GM12892 (cell line): ENCODE data around the gene VPS13D.
A peak's percentile ranks its signal among the peaks of the same experiment; 100 is the strongest.

ENCODE experiments used
- DNase-seq: peaks from one replicate; pipeline ENCODE4 v3.0.0; 2011; ENCODE audit not compliant: insufficient read length
- FAIRE-seq: peaks from 2 replicates; lab custom pipeline; 2011; peaks lifted over from hg19 to GRCh38; lab: Jason Lieb, UNC
- POLR2A ChIP-seq: IDR thresholded peaks from 2 replicates; pipeline ENCODE4 v1.6.1; 2011; ENCODE audit warnings: low read depth, low read length, control low read depth
- POLR2AphosphoS5 ChIP-seq: IDR thresholded peaks from 2 replicates; pipeline ENCODE4 v1.6.1; 2011; ENCODE audit warnings: low read depth, low read length, control low read depth
- TAF1 ChIP-seq: IDR thresholded peaks from 2 replicates; pipeline ENCODE4 v1.6.1; 2011; ENCODE audit warnings: low read depth, mild to moderate bottlenecking, control low read depth, low read length, borderline replicate concordance

The VPS13D gene

GRCh38 chr1:12202190-12202497 is 27.7 kb upstream of the VPS13D start:
- no peak for DNase-seq
- FAIRE-seq = no peak
- TF ChIP-seq POLR2AphosphoS5 = no peak
- no peak for TF ChIP-seq POLR2A
- TF ChIP-seq TAF1 = no peak

GRCh38 chr1:12202577-12202976 is 27.3 kb upstream of the VPS13D start:
- DNase-seq (no peak), FAIRE-seq (no peak)
- TF ChIP-seq POLR2AphosphoS5 (no peak), TAF1 (no peak), POLR2A (no peak)

- FAIRE-seq = no peak
- DNase-seq = no peak
- TF ChIP-seq TAF1 (no peak), POLR2AphosphoS5 (no peak), POLR2A (no peak)
These were observed 26.4 kb upstream of the VPS13D start for GRCh38 chr1:12203216-12204007.

- no peak for TF ChIP-seq POLR2AphosphoS5
- no peak for TF ChIP-seq TAF1
- no peak for TF ChIP-seq POLR2A
- no peak for DNase-seq
- FAIRE-seq = peak; percentile 88
These were observed 25.7 kb upstream of the VPS13D start for GRCh38 chr1:12204140-12204539.

GRCh38 chr1:12204754-12205658 is 24.8 kb upstream of the VPS13D start:
- FAIRE-seq (no peak), DNase-seq (no peak)
- TF ChIP-seq POLR2AphosphoS5 (no peak), TAF1 (no peak)

- FAIRE-seq (no peak), DNase-seq (no peak)
- TF ChIP-seq TAF1 (no peak), POLR2A (no peak), POLR2AphosphoS5 (no peak)
These were observed 23.6 kb upstream of the VPS13D start for GRCh38 chr1:12206238-12206637.

GRCh38 chr1:12206792-12207424 is 22.9 kb upstream of the VPS13D start:
- no peak for TF ChIP-seq POLR2AphosphoS5
- TF ChIP-seq POLR2A = no peak
- no peak for TF ChIP-seq TAF1
- FAIRE-seq (no peak), DNase-seq (no peak)

- FAIRE-seq (no peak), DNase-seq (no peak)
- no peak for TF ChIP-seq POLR2A
- no peak for TF ChIP-seq TAF1
- no peak for TF ChIP-seq POLR2AphosphoS5
These were observed 21.6 kb upstream of the VPS13D start for GRCh38 chr1:12208271-12208670.

GRCh38 chr1:12208764-12209494 is 20.9 kb upstream of the VPS13D start:
- peak; percentile 93 for FAIRE-seq
- peak; percentile 77 for DNase-seq
- TF ChIP-seq TAF1 (no peak), POLR2AphosphoS5 (no peak; the same call in 1 of the 2 replicates), POLR2A (no peak; the same call in 1 of the 2 replicates)

GRCh38 chr1:12209495-12209832 is 20.4 kb upstream of the VPS13D start:
- TF ChIP-seq TAF1 = no peak
- no peak for TF ChIP-seq POLR2AphosphoS5
- no peak for TF ChIP-seq POLR2A
- FAIRE-seq (no peak), DNase-seq (no peak)

- FAIRE-seq (no peak), DNase-seq (no peak)
- no peak for TF ChIP-seq POLR2AphosphoS5
- TF ChIP-seq TAF1 = no peak
- TF ChIP-seq POLR2A = no peak
These were observed 14.5 kb upstream of the VPS13D start for GRCh38 chr1:12215118-12215961.
